NCI-H345 treated with DMSO at 0.1 percent for 48 hours (cell line): ENCODE data around the gene CCDC73.
"Not testable (repeated sequence)": the region's sequence is repeated elsewhere in the genome, so short reads cannot be mapped to it uniquely, and the experiment has no call there.

Source experiments
- DNase-seq: peaks from one replicate; lab custom pipeline; 2025; ENCODE audit not compliant: unreplicated experiment; lab: John Stamatoyannopoulos, UW

CCDC73 gene

GRCh38 chr11:32794439-32794838, at the start of gene CCDC73:
CCDC73 (minus strand) TSS chr11:32794662; CDS start chr11:32760243, 34,419 bp downstream.
- no peak for DNase-seq

- DNase-seq = no peak
These were observed 49.1 kb upstream of the CCDC73 start for GRCh38 chr11:32843544-32843943.

GRCh38 chr11:32840587-32840986, 46.1 kb upstream of the CCDC73 start:
- DNase-seq = no peak

GRCh38 chr11:32839308-32839707, 44.8 kb upstream of the CCDC73 start:
- DNase-seq = no peak

- DNase-seq = no peak
These were observed 44.2 kb upstream of the CCDC73 start for GRCh38 chr11:32838505-32839274.

- no peak for DNase-seq
These were observed 42.5 kb upstream of the CCDC73 start for GRCh38 chr11:32836946-32837345.

GRCh38 chr11:32833921-32834320, 39.5 kb upstream of the CCDC73 start:
- no peak for DNase-seq

GRCh38 chr11:32831221-32831620, 36.8 kb upstream of the CCDC73 start:
- no peak for DNase-seq

GRCh38 chr11:32830796-32831195, 36.3 kb upstream of the CCDC73 start:
- no peak for DNase-seq

- no peak for DNase-seq
These were observed 35.9 kb upstream of the CCDC73 start for GRCh38 chr11:32830413-32830738.

- DNase-seq = no peak
These were observed 35.4 kb upstream of the CCDC73 start, which contains the start of gene PRRG4 for GRCh38 chr11:32829680-32830412. PRRG4 (plus strand) TSS chr11:32829927; CDS start chr11:32830530, 603 bp downstream.

- DNase-seq = no peak
These were observed 34.8 kb upstream of the CCDC73 start for GRCh38 chr11:32829157-32829679.

GRCh38 chr11:32827276-32827675, 32.8 kb upstream of the CCDC73 start:
- DNase-seq = no peak

GRCh38 chr11:32826113-32826512, 31.7 kb upstream of the CCDC73 start:
- DNase-seq = no peak

GRCh38 chr11:32823617-32824016, 29.2 kb upstream of the CCDC73 start:
- DNase-seq = not testable (repeated sequence)

GRCh38 chr11:32821917-32822560, 27.6 kb upstream of the CCDC73 start:
- DNase-seq = no peak

GRCh38 chr11:32821517-32821916, 27.1 kb upstream of the CCDC73 start:
- DNase-seq = no peak

- no peak for DNase-seq
These were observed 26.0 kb upstream of the CCDC73 start for GRCh38 chr11:32820497-32820896.

GRCh38 chr11:32819187-32819586, 24.7 kb upstream of the CCDC73 start:
- no peak for DNase-seq

GRCh38 chr11:32817852-32818183, 23.4 kb upstream of the CCDC73 start:
- DNase-seq = no peak

GRCh38 chr11:32817181-32817851, 22.9 kb upstream of the CCDC73 start:
- DNase-seq = no peak
